Osteoblast (primary cell): Measurements from ENCODE around the gene TTC9C. TPM values are rescaled to one million over a fixed set of nuclear protein-coding genes. Genes with fewer than 3 reads are reported as not detected.

Experiments used
- DNase-seq: peaks from one replicate; pipeline ENCODE4 v3.0.0; 2011; ENCODE audit warnings: low spot score, mixed read lengths; ENCODE audit not compliant: insufficient read length; ENCODE audit errors: missing footprints
- H2AFZ ChIP-seq: 2 replicates; pipeline ENCODE4 v1.6.0; 2011; ENCODE audit warnings: mild to moderate bottlenecking, low read length
- H3K27ac ChIP-seq: 2 replicates; pipeline ENCODE4 v1.5.1; 2011; ENCODE audit warnings: mild to moderate bottlenecking, low read depth, low read length, moderate library complexity
- H3K27me3 ChIP-seq: 2 replicates; pipeline ENCODE4 v1.6.0; 2012; ENCODE audit warnings: mild to moderate bottlenecking, control low read depth, inconsistent platforms, low read length, moderate library complexity; ENCODE audit not compliant: insufficient read depth
- H3K36me3 ChIP-seq: 2 replicates; pipeline ENCODE4 v1.5.1; 2011; ENCODE audit warnings: mild to moderate bottlenecking, low read length, control low read depth, moderate library complexity; ENCODE audit not compliant: insufficient read depth
- H3K4me1 ChIP-seq: 2 replicates; pipeline ENCODE4 v1.5.1; 2011; ENCODE audit warnings: mild to moderate bottlenecking, low read length, control low read depth, moderate library complexity; ENCODE audit not compliant: insufficient read depth
- H3K4me2 ChIP-seq: 2 replicates; pipeline ENCODE4 v1.6.0; 2011; ENCODE audit warnings: mild to moderate bottlenecking, low read length; ENCODE audit not compliant: insufficient read depth
- H3K4me3 ChIP-seq: fragments of 200-600 bp; sonication (generic); 3 replicates; pipeline ENCODE4 v1.5.1; 2012; ENCODE audit warnings: mild to moderate bottlenecking, low read length, inconsistent platforms; ENCODE audit not compliant: insufficient read depth
- H3K79me2 ChIP-seq: 2 replicates; pipeline ENCODE4 v1.6.0; 2012; ENCODE audit warnings: mild to moderate bottlenecking, low read length, control low read depth, inconsistent platforms; ENCODE audit not compliant: insufficient read depth
- H3K9me3 ChIP-seq: 2 replicates; pipeline ENCODE4 v1.5.1; 2011; ENCODE audit warnings: low read depth, low read length, control low read depth
- H4K20me1 ChIP-seq: 2 replicates; pipeline ENCODE4 v1.6.0; 2012; ENCODE audit warnings: mild to moderate bottlenecking, low read length, control low read depth; ENCODE audit not compliant: insufficient read depth
- CTCF ChIP-seq: IDR thresholded peaks from 2 replicates; pipeline ENCODE4 v1.5.1; 2011; ENCODE audit warnings: mild to moderate bottlenecking, low read depth, low read length, moderate library complexity; ENCODE audit errors: extremely low read depth
- total RNA-seq: library from RNA; depleted of rRNA; stranded (reverse); fragments of >200 nt; gene quantifications from 2 replicates; pipeline ENCODE4 v1.2.3, GENCODE V29; 2012

The TTC9C gene
- total RNA-seq, 1 donor, result 34.0 TPM

GRCh38 chr11:62712861-62713260 lies 15.4 kb upstream of the TTC9C start:
- Histone ChIP-seq H3K36me3 (peaks cover 71% of the 10 kb centered on the region), H4K20me1 (no peaks in the 10 kb centered on the region), H3K4me1 (peaks cover 16% of the 10 kb centered on the region), H3K9me3 (no peaks in the 10 kb centered on the region), H3K4me3 (no peak overlapping the region), H3K27ac (no peak overlapping the region), H3K27me3 (no peaks in the 10 kb centered on the region), H3K79me2 (peaks cover 38% of the 10 kb centered on the region), H3K4me2 (no peak overlapping the region), H2AFZ (no peak overlapping the region)
- TF ChIP-seq CTCF, result no peak
- no peak for DNase-seq

GRCh38 chr11:62713343-62713742 lies 14.9 kb upstream of the TTC9C start:
- Histone ChIP-seq H3K79me2 (peaks cover 43% of the 10 kb centered on the region), H3K9me3 (no peaks in the 10 kb centered on the region)
- no peak for TF ChIP-seq CTCF

GRCh38 chr11:62715150-62716130 lies 12.8 kb upstream of the TTC9C start:
- H4K20me1 ChIP-seq, result no peaks in the 10 kb centered on the region
- H3K36me3 ChIP-seq, result peaks cover 90% of the 10 kb centered on the region
- peaks cover 62% of the 10 kb centered on the region for H3K79me2 ChIP-seq
- peaks cover 4% of the 10 kb centered on the region for H3K4me1 ChIP-seq
- H2AFZ ChIP-seq, result no peak overlapping the region
- H3K4me2 ChIP-seq, result no peak overlapping the region
- no peak overlapping the region for H3K4me3 ChIP-seq
- no peaks in the 10 kb centered on the region for H3K9me3 ChIP-seq
- no peak for TF ChIP-seq CTCF
- no peak for DNase-seq
- H3K27ac ChIP-seq, result no peak overlapping the region
- H3K27me3 ChIP-seq, result no peaks in the 10 kb centered on the region

More at GRCh38 chr11:62713343-62713742, 14.9 kb upstream of the TTC9C start:
- no peaks in the 10 kb centered on the region for H3K27me3 ChIP-seq
- no peak overlapping the region for H3K4me3 ChIP-seq
- H2AFZ ChIP-seq, result no peak overlapping the region
- no peak overlapping the region for H3K27ac ChIP-seq
- H4K20me1 ChIP-seq, result no peaks in the 10 kb centered on the region
- no peak for DNase-seq
- no peak overlapping the region for H3K4me2 ChIP-seq
- peaks cover 16% of the 10 kb centered on the region for H3K4me1 ChIP-seq
- peaks cover 76% of the 10 kb centered on the region for H3K36me3 ChIP-seq

GRCh38 chr11:62716206-62716605 lies 12.1 kb upstream of the TTC9C start:
- Histone ChIP-seq H3K9me3 (no peaks in the 10 kb centered on the region), H3K36me3 (peaks cover 90% of the 10 kb centered on the region), H3K79me2 (peaks cover 69% of the 10 kb centered on the region), H3K4me1 (peaks cover 4% of the 10 kb centered on the region), H3K27ac (no peak overlapping the region), H3K4me3 (no peak overlapping the region), H2AFZ (no peak overlapping the region), H3K4me2 (no peak overlapping the region), H4K20me1 (no peaks in the 10 kb centered on the region), H3K27me3 (no peaks in the 10 kb centered on the region)
- no peak for DNase-seq
- no peak for TF ChIP-seq CTCF
